ENCODE results near the gene CAMK1D. TPM values are rescaled to one million over a fixed set of nuclear protein-coding genes. Genes with fewer than 3 reads are reported as not detected.

The CAMK1D gene
- total and polyA plus RNA-seq, 2 donors (not counting 3 experiments of a cell fraction or from before 2014, with no cell fraction given) = 0.37 to 4.2 TPM

DNA sequence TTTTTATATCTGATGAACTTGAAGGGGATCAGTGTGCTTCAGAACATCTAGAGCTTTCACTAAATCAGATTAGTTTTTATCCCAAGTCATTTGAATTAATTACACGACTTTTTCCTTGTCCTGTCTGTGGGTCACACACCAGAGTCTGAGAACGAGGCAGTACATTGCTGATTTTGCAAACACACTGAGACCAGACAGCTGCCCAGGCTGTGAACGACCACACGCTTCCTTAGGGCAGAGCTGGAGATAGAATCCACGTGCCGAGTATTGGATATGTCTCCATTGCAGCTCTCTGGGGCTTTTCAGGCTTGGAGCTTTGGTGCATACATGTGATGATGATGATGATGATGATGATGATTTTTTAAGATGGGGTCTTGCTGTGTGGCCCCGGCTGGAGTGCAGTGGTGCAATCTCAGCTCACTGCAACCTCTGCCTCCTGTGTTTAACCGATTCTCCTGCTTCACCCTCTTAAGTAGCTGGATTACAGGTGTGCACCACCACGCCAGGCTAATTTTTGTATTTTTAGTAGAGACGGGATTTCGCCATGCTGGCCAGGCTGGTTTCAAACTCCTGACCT lies 81.1 kb downstream of the CAMK1D start:
- no peaks in the 10 kb centered on the region for H3K79me2 ChIP-seq (ENCODE audit: control insufficient read depth, insufficient read depth, low read length)
- TF ChIP-seq JUN (IDR thresholded peaks at IDR 0.05; ENCODE audit: borderline replicate concordance, insufficient read depth, insufficient read length, low read depth) (no peak), GATA2 (IDR thresholded peaks at IDR 0.05; ENCODE audit: insufficient read depth, insufficient read length, low read depth, low read length) (no peak), FOS (IDR thresholded peaks at IDR 0.05; ENCODE audit: borderline replicate concordance, insufficient read depth, low read length) (no peak), EZH2 (IDR thresholded peaks at IDR 0.05; ENCODE audit: borderline replicate concordance, low read depth, low read length, severe bottlenecking) (no peak), MYC (IDR thresholded peaks at IDR 0.05; ENCODE audit: low read depth, low read length) (no peak), POLR2A (IDR thresholded peaks at IDR 0.05; ENCODE audit: low read depth, low read length) (no peak), POLR2AphosphoS5 (IDR thresholded peaks at IDR 0.05; ENCODE audit: insufficient read depth, low read depth, low read length) (no peak)
- TF ChIP-seq, protein P1, sequence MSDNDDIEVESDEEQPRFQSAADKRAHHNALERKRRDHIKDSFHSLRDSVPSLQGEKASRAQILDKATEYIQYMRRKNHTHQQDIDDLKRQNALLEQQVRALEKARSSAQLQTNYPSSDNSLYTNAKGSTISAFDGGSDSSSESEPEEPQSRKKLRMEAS (IDR thresholded peaks at IDR 0.05; ENCODE audit: insufficient read depth, insufficient read length) = no peak
- TF ChIP-seq, protein P2, sequence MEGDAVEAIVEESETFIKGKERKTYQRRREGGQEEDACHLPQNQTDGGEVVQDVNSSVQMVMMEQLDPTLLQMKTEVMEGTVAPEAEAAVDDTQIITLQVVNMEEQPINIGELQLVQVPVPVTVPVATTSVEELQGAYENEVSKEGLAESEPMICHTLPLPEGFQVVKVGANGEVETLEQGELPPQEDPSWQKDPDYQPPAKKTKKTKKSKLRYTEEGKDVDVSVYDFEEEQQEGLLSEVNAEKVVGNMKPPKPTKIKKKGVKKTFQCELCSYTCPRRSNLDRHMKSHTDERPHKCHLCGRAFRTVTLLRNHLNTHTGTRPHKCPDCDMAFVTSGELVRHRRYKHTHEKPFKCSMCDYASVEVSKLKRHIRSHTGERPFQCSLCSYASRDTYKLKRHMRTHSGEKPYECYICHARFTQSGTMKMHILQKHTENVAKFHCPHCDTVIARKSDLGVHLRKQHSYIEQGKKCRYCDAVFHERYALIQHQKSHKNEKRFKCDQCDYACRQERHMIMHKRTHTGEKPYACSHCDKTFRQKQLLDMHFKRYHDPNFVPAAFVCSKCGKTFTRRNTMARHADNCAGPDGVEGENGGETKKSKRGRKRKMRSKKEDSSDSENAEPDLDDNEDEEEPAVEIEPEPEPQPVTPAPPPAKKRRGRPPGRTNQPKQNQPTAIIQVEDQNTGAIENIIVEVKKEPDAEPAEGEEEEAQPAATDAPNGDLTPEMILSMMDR (IDR thresholded peaks at IDR 0.05; ENCODE audit: extremely low read depth in 1 of 2, insufficient read depth in 1 of 2, low read depth in 1 of 2, low read length in 2 of 2) = no peak
- H2AFZ ChIP-seq (ENCODE audit: low read depth, low read length) = no peak overlapping the region
- no peak for DNase-seq (ENCODE audit: low read depth, low spot score)
- ChIA-PET POLR2A (no interaction called here), CTCF (interaction anchor here (0.6 to 1.4 kb wide), 2 partner anchors 8 to 26 kb away, joined by 3 to 5 read pairs; no protein-coding TSS in a partner anchor)
- no peak for FAIRE-seq
- H4K20me1 ChIP-seq (replicated peaks; ENCODE audit: control insufficient read depth, extremely low read depth, insufficient read depth, low read length) = no peaks in the 10 kb centered on the region
- H3K9me1 ChIP-seq (replicated peaks; ENCODE audit: control insufficient read depth, extremely low read depth, insufficient read depth, low read length) = no peaks in the 10 kb centered on the region
- no peak overlapping the region for H3K4me2 ChIP-seq (ENCODE audit: insufficient read depth, low read length)
- no peak overlapping the region for H3K4me3 ChIP-seq (replicated peaks in 1 of 3; ENCODE audit: insufficient read depth in 1 of 3, low read depth in 1 of 3, low read length in 3 of 3)
- BruUV-seq (replicated peaks) = no TSS peak
- no peaks in the 10 kb centered on the region for H3K4me1 ChIP-seq (ENCODE audit: control insufficient read depth, extremely low read depth, insufficient read depth, low read length)
- no peaks in the 10 kb centered on the region for H3K9me3 ChIP-seq (replicated peaks; ENCODE audit: control insufficient read depth, insufficient read depth, low read length)
- H3K27me3 ChIP-seq (ENCODE audit: control insufficient read depth in 2 of 2, insufficient read depth in 2 of 2, low read length in 2 of 2) = no peaks in the 10 kb centered on the region
- intact Hi-C loops (cut with micrococcal nuclease) = no loop called here
- H3K27ac ChIP-seq (ENCODE audit: insufficient read depth, low read depth, low read length) = no peak overlapping the region
- dilution Hi-C loops (cut with MboI; ENCODE audit: extremely low pct_ligation_motif_present, low sequenced_read_pairs) = no loop called here
- H3K36me3 ChIP-seq (ENCODE audit: control insufficient read depth in 2 of 2, extremely low read depth in 1 of 2, insufficient read depth in 2 of 2, low read length in 2 of 2) = no peaks in the 10 kb centered on the region
- H3K9ac ChIP-seq (replicated peaks; ENCODE audit: extremely low read depth, insufficient read depth, low read length) = no peak overlapping the region

All from endothelial cell of umbilical vein (primary cell).